Stimulated activated CD8-positive, alpha-beta memory T cell treated with anti-CD3 and anti-CD28 coated beads, Interleukin-2, amount 100 ng/mL, for 1 hour (primary cell): Measurements from ENCODE around the gene ERGIC1.
"Not testable (repeated sequence)": the region's sequence is repeated elsewhere in the genome, so short reads cannot be mapped to it uniquely, and the experiment has no call there.

ENCODE experiments used
- DNase-seq, 2 donors: peaks; one replicate each; pipeline ENCODE4 v3.0.0-alpha.2; 2020; ENCODE audit warnings: low read depth in 2 of 2

The ERGIC1 gene

GRCh38 chr5:172847584-172847983 lies 13.5 kb downstream of the ERGIC1 start:
- DNase-seq = not testable (repeated sequence)

GRCh38 chr5:172848419-172848818 lies 14.4 kb downstream of the ERGIC1 start:
- no peak for DNase-seq

DNA sequence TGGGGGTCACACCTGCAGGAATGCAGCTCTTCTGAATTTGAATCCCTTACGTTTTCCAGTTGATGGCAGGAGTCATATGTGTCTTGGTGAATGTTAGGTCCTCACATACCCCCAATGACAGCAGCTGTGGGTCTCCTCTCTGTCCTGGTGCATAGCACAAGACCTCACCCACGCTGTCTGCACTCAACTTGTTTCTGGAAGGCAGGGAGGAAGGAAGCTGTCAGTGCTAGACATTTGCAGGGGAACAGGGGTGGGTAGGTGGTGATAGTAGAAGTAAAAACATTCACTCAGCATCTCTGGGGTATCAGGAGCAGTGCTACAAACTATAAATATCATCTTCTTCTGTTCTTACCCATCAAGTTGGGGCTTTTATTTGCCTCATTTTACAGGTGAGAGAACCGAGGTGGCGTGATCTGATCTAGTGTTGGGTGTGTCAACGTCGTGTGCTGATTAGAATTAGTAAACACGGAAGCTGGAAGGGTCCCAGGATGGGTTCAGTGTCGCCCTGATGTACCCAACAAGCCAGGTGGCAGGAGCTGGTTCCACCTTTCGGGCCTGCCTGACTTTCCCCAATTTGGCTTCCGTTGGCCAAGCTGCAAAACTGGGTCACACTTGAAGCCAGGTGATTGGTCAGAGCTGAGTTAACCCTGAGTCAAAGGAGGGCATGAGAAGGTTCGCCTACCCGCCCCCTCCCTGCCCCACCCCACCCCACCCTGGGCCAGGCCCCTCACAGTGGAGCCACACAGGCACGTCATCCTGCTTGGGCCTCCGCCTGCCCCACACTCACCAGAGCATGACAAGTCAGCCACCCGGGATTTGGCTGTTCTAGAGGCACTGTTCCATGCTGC lies 15.8 kb downstream of the ERGIC1 start:
- no peak for DNase-seq

- no peak for DNase-seq
These were observed 16.4 kb downstream of the ERGIC1 start for GRCh38 chr5:172850454-172850797.

DNA sequence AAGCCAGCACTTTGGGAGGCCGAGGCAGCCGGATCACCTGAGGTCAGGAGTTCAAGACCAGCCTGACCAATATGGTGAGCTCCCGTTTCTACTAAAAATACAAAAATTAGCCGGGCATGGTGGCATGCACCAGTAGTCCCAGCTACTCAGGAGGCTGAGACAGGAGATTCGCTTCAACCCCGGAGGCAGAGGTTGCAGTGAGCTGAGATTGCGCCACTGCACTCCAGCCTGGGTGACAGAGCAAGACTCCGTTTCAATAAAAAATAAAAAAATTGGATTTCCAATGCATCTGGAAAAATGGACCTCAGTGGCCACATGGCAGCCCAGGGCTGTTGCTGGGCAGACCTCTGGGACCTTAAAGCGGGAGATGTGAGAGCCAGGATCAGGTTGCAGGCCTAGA lies 17.2 kb downstream of the ERGIC1 start:
- DNase-seq = not testable (repeated sequence)

DNA sequence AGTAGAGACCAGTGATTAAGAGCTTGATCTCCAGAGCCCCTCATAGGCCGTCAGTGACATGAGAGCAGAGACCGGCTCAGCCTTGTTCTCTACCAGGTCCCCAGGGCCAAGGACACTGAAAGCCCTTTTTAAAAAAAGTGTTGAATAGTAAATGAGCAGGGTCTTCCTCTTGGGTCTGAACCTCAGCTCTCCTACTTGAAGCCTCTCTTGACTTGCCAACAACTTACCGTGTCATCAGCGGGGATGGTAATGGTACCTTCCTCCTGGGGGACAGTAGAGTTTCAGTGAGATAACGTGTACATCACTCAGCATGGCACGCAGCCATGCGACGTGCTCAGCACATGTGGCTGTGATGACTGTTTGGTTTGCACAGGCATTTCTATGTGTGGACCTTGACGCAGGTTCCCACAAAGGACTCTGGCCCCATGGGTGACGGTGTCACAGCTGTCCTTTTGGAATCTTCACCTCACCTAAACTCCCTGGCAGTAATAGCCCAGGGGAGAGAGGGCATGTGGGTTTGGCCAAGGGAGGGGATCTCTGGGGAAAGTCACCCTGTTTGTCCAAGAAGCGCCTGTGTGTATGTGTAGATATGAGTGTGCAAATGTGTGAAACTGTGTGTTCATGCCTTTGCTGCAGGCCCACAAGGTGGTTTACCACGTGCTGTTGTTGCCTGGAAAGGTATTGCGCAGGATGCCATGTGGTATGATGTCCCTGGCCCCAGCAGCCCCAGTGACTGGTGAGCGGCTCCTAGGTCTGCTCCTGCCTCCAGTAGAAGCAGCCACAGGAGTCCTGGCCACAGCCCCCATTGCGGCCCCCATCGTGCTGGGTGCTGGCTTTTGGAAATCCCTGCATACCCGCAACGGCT lies 18.7 kb downstream of the ERGIC1 start:
- DNase-seq = no peak

GRCh38 chr5:172853355-172853975 lies 19.4 kb downstream of the ERGIC1 start:
- no peak for DNase-seq

GRCh38 chr5:172854451-172854871 lies 20.4 kb downstream of the ERGIC1 start:
- no peak for DNase-seq

GRCh38 chr5:172854971-172855370 lies 20.9 kb downstream of the ERGIC1 start:
- no peak for DNase-seq

DNA sequence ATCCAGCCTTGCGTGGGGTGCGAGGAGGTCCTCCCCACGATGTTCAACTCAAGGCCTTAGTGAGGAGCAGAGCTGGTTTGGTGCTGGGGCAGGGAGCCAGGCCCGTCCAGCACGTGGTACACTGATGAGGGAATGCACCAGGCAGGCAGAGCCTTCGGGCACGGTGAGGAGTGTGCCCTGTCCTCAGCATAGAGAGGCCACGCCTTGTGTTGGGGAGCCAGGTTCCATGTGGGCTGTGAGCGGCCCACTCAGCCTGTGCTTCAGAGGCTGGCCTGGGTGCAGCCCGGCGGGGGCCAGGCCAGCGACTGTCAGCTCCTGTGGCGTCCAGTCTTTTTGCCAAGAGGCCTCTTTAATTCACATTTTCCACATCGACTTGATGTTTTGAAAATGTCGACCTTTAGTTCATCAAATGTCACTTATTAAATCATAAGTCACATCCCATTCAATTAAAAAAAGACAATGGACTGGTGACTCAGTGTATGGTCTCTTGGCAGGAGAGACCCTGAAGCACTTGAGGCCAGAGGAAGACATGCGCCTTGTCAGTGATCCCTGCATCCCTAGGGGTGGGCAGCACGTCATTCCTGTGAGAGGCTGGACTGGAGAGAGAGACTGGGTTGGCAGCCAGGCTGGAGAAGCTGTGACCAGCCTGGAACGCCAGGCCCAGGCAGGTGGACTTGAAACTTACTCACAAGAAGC lies 21.7 kb downstream of the ERGIC1 start:
- no peak for DNase-seq

- no peak for DNase-seq
These were observed 22.3 kb downstream of the ERGIC1 start for GRCh38 chr5:172856336-172856735.

GRCh38 chr5:172857982-172858381 lies 23.9 kb downstream of the ERGIC1 start:
- DNase-seq = no peak

DNA sequence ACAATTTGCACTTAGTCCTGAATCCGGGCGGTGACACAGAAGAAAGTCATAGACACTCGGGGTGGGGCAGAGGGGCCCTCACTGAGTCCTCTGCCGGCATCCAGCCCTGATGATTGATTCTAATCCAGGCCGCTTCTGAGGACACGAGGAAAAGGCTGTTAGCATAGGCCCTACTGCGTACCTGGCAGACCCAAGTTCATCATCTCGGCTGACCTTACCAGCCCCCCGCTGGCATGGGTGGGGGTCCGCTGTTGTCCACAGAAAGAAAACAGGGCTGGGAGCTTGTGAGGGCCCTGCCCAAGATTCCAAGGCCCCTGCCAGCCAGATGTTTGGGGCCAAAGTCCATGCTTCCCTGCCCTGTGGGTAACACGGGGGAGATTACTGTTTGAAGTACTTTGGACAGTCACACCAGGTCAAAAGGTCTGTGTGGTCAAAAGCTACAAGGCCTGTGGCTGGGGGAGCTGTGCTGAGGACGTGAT lies 24.5 kb downstream of the ERGIC1 start:
- no peak for DNase-seq

- DNase-seq = no peak
These were observed 25.1 kb downstream of the ERGIC1 start for GRCh38 chr5:172858990-172859811.

GRCh38 chr5:172859966-172860365 lies 25.9 kb downstream of the ERGIC1 start:
- DNase-seq = no peak

DNA sequence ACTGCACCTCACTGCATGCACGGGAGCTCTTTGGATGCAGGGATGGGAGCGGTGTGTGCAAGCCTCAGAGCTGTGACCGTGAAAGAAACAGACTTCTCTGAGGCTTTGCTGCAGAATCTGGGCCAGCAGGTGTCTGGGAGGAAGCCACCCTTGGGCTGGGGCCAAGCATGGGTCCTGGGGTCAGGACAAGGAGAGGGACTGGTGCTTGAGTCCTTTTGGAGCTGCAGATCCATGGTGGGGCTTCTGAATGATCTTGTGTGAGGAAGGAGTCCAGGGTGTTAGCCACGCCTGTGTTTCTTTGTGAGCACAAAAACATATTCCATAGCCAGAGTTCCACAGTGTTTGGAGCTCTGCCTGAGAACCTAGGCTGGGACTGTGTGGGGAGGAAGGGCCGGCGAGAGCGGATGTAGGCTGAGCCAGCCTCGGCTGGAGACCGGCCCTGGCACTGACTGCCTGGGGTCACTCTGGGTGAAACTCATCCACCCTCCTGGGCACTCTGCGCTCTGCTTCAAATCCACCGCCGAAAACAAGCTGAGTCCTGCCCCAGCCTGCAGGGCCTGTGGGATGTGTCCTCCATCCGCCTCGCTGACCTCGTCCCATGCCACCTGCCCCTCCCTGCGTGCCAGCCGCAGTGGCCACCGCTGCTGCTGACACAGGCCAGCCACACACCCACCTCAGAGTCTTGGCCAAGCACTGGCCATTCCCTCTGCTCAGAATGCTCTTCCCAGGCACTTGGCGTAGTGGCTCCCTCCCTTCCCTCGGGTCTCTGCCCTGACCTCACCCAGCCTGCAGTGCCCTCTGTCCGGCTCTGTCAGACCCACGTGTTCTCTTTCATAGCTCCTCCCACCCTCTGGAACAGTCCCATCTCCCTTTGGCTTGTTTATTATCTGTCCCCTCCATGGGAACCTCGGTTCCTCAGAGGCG lies 26.7 kb downstream of the ERGIC1 start:
- DNase-seq = no peak

DNA sequence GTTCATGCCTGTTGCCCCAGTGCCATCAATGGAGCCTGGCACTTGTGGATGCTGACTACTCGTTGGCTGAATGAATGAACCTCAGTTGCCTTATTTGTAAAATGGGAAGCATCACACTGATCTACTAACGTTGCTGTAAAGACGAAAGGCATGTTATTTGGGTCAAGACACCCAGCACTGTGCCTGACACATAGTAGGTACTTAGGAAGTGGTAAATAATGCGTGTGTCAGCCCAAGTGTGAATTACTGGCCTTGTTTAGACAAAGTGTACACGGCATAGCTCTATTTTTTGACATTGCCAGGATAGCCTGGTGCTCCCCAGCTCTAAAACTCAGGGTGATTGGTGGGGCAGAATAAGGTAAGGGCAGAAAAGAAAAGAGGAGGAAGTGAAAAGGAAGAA lies 27.4 kb downstream of the ERGIC1 start:
- no peak for DNase-seq

GRCh38 chr5:172862165-172862801 lies 28.2 kb downstream of the ERGIC1 start:
- DNase-seq = no peak

GRCh38 chr5:172864171-172864570 lies 30.1 kb downstream of the ERGIC1 start:
- DNase-seq = not testable (repeated sequence)
